SJCRH30 (cell line): Measurements from ENCODE around the gene TRIM28. TPM values are rescaled to one million over a fixed set of nuclear protein-coding genes. Genes with fewer than 3 reads are reported as not detected.
"Not testable (repeated sequence)": the region's sequence is repeated elsewhere in the genome, so short reads cannot be mapped to it uniquely, and the experiment has no call there.

Experiments used
- DNase-seq, 2 experiments: peaks; one replicate each; pipeline ENCODE4 v3.0.0-alpha.2; 2015 to 2020
- H3K27ac ChIP-seq: fragments of 250-450 bp; sonication (Bioruptor Pico); 2 replicates; pipeline ENCODE4 v1.5.1; 2020; ENCODE audit warnings: mild to moderate bottlenecking, moderate library complexity
- H3K27me3 ChIP-seq: fragments of 250-450 bp; sonication (Bioruptor Pico); 2 replicates; pipeline ENCODE4 v1.5.1; 2020; ENCODE audit warnings: mild to moderate bottlenecking, moderate library complexity
- H3K36me3 ChIP-seq: fragments of 250-450 bp; sonication (Bioruptor Pico); 2 replicates; pipeline ENCODE4 v1.5.1; 2020; ENCODE audit warnings: mild to moderate bottlenecking, moderate library complexity
- H3K4me1 ChIP-seq: fragments of 250-450 bp; sonication (Bioruptor Pico); 2 replicates; pipeline ENCODE4 v1.5.1; 2020; ENCODE audit warnings: mild to moderate bottlenecking, moderate library complexity
- H3K4me3 ChIP-seq: fragments of 250-450 bp; sonication (Bioruptor Pico); 2 replicates; pipeline ENCODE4 v1.5.1; 2020; ENCODE audit warnings: mild to moderate bottlenecking, moderate library complexity
- H3K9me3 ChIP-seq: fragments of 250-450 bp; sonication (Bioruptor Pico); replicated peaks from 2 replicates; pipeline ENCODE4 v1.5.1; 2020; ENCODE audit warnings: mild to moderate bottlenecking, moderate library complexity
- total RNA-seq: library from RNA; depleted of rRNA; stranded (reverse); fragments of >200 nt; shearing (Covaris generic); gene quantifications from 2 replicates; pipeline ENCODE4 v1.2.3, GENCODE V29; 2014

TRIM28 gene
- total RNA-seq, 1 experiment from 2014 or later, result 586 TPM

GRCh38 chr19:58569943-58570670 is 26.2 kb downstream of the TRIM28 start:
- Histone ChIP-seq H3K4me1 (0 out of 2 replicates have a peak, but pooled peaks cover 3% of the 10 kb centered on the region), H3K36me3 (no peaks in the 10 kb centered on the region), H3K9me3 (no peaks in the 10 kb centered on the region), H3K27ac (no peak overlapping the region), H3K27me3 (no peaks in the 10 kb centered on the region), H3K4me3 (no peak overlapping the region)
- no peak for DNase-seq

- Histone ChIP-seq H3K4me3 (no peak overlapping the region), H3K27ac (no peak overlapping the region), H3K4me1 (0 out of 2 replicates have a peak, but pooled peaks cover 3% of the 10 kb centered on the region), H3K36me3 (no peaks in the 10 kb centered on the region), H3K27me3 (no peaks in the 10 kb centered on the region), H3K9me3 (no peaks in the 10 kb centered on the region)
- no peak for DNase-seq
Observed at GRCh38 chr19:58570770-58571574, 27.1 kb downstream of the TRIM28 start.

GRCh38 chr19:58571575-58571947 is 27.7 kb downstream of the TRIM28 start:
- Histone ChIP-seq H3K27ac (no peak overlapping the region), H3K9me3 (no peaks in the 10 kb centered on the region), H3K4me3 (no peak overlapping the region), H3K36me3 (no peaks in the 10 kb centered on the region), H3K4me1 (0 out of 2 replicates have a peak, but pooled peaks cover 3% of the 10 kb centered on the region), H3K27me3 (no peaks in the 10 kb centered on the region)
- no peak for DNase-seq

GRCh38 chr19:58572026-58572817 is 28.4 kb downstream of the TRIM28 start:
- H3K4me3 ChIP-seq, result peak overlapping the region; percentile 67
- no peaks in the 10 kb centered on the region for H3K9me3 ChIP-seq
- H3K27me3 ChIP-seq, result no peaks in the 10 kb centered on the region
- H3K4me1 ChIP-seq, result 0 out of 2 replicates have a peak, but pooled peaks cover 3% of the 10 kb centered on the region
- no peak for DNase-seq
- H3K36me3 ChIP-seq, result no peaks in the 10 kb centered on the region
- H3K27ac ChIP-seq, result peak overlapping the region; percentile 82

GRCh38 chr19:58572818-58573657 is 29.2 kb downstream of the TRIM28 start, which contains the start of gene MZF1:
Gene MZF1 (minus strand): TSS chr19:58573335. CDS start chr19:58571389, 1,946 bp downstream.
- DNase-seq, result peak; percentile 100
- 0 out of 2 replicates have a peak, but pooled peaks cover 3% of the 10 kb centered on the region for H3K4me1 ChIP-seq
- peak within 1 kb of the TSS; percentile 82 for H3K27ac ChIP-seq
- no peaks in the 10 kb centered on the region for H3K9me3 ChIP-seq
- peak within 1 kb of the TSS; percentile 67 for H3K4me3 ChIP-seq
- no peaks in the 10 kb centered on the region for H3K27me3 ChIP-seq
- H3K36me3 ChIP-seq, result no peaks in the 10 kb centered on the region

GRCh38 chr19:58573658-58574164 is 29.8 kb downstream of the TRIM28 start:
- no peaks in the 10 kb centered on the region for H3K36me3 ChIP-seq

GRCh38 chr19:58575183-58576041 is 31.5 kb downstream of the TRIM28 start:
- peak; percentile 83 to 92 for DNase-seq
- Histone ChIP-seq H3K36me3 (no peaks in the 10 kb centered on the region), H3K27ac (peak overlapping the region; percentile 44), H3K9me3 (no peaks in the 10 kb centered on the region), H3K27me3 (no peaks in the 10 kb centered on the region), H3K4me3 (peak overlapping the region; percentile 78), H3K4me1 (0 out of 2 replicates have a peak, but pooled peaks cover 3% of the 10 kb centered on the region)

More at GRCh38 chr19:58573658-58574164, 29.8 kb downstream of the TRIM28 start:
- DNase-seq, result no peak
- Histone ChIP-seq H3K27ac (no peak overlapping the region), H3K27me3 (no peaks in the 10 kb centered on the region), H3K4me1 (0 out of 2 replicates have a peak, but pooled peaks cover 3% of the 10 kb centered on the region), H3K9me3 (no peaks in the 10 kb centered on the region), H3K4me3 (peak overlapping the region; percentile 67)

- H3K4me1 ChIP-seq, DNase-seq, H3K4me3 ChIP-seq, H3K27ac ChIP-seq, H3K27me3 ChIP-seq, H3K36me3 ChIP-seq, H3K9me3 ChIP-seq: not testable (repeated sequence)
Observed at GRCh38 chr19:58577581-58577980, 33.7 kb downstream of the TRIM28 start.

GRCh38 chr19:58578012-58578925 is 34.4 kb downstream of the TRIM28 start:
- Histone ChIP-seq H3K9me3 (no peaks in the 10 kb centered on the region), H3K4me1 (0 out of 2 replicates have a peak, but pooled peaks cover 3% of the 10 kb centered on the region), H3K4me3 (no peak overlapping the region), H3K27me3 (no peaks in the 10 kb centered on the region), H3K36me3 (no peaks in the 10 kb centered on the region), H3K27ac (no peak overlapping the region)
- DNase-seq, result no peak

- H3K36me3 ChIP-seq, result no peaks in the 10 kb centered on the region
- H3K27me3 ChIP-seq, result no peaks in the 10 kb centered on the region
- no peak overlapping the region for H3K4me3 ChIP-seq
- no peak for DNase-seq
- H3K27ac ChIP-seq, result no peak overlapping the region
- H3K4me1 ChIP-seq, result 0 out of 2 replicates have a peak, but pooled peaks cover under 1% of the 10 kb centered on the region
- no peaks in the 10 kb centered on the region for H3K9me3 ChIP-seq
Observed at GRCh38 chr19:58579473-58580142, 35.7 kb downstream of the TRIM28 start.

GRCh38 chr19:58581227-58582141 is 37.6 kb downstream of the TRIM28 start:
- H3K9me3 ChIP-seq, result no peaks in the 10 kb centered on the region
- H3K4me3 ChIP-seq, result no peak overlapping the region
- H3K4me1 ChIP-seq, result no peaks in the 10 kb centered on the region
- no peaks in the 10 kb centered on the region for H3K27me3 ChIP-seq
- H3K36me3 ChIP-seq, result no peaks in the 10 kb centered on the region
- H3K27ac ChIP-seq, result no peak overlapping the region
- DNase-seq, result no peak
